ENCODE results near the gene MAP1LC3B. TPM values are rescaled to one million over a fixed set of nuclear protein-coding genes. Genes with fewer than 3 reads are reported as not detected.

The MAP1LC3B gene
- total RNA-seq, 1 donor from 2014 or later = 46.2 TPM

DNA sequence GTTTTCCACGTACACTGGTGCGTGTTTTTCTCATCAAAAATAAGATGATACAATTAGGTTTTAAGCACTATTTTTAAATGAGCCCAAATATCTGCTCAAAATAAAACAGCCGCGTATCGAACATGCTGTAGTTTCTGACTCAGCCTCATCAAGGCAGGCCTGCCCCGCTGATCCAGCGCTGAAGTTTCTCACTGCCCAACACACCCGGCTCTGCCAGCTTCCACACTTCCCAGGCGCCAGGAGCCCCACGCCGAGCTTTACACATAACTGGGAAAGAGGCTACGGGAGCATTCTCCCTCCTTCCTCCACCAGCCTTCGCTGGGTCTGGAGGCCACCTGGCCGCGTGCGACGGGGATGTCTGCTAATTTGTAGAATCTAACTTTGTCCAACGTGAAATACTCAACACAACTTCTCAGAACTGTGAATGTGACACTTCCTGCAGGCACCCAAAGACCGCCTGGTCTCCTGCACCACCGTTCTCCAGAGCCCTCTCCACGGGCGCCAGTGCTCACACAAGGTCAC, 42.1 kb downstream of the MAP1LC3B start:
- no peak overlapping the region for H3K4me3 Mint-ChIP-seq (ENCODE audit: low read depth)
- no peak overlapping the region for H3K27ac Mint-ChIP-seq
- H3K36me3 Mint-ChIP-seq (ENCODE audit: insufficient read depth) = peaks cover 7% of the 10 kb centered on the region

GRCh38 chr16:87435372-87436224, 43.5 kb downstream of the MAP1LC3B start:
- no peak overlapping the region for H3K4me3 Mint-ChIP-seq (ENCODE audit: low read depth)
- H3K4me1 Mint-ChIP-seq (ENCODE audit: low read depth) = peaks cover 3% of the 10 kb centered on the region
- H3K9me3 Mint-ChIP-seq (ENCODE audit: low read depth) = no peaks in the 10 kb centered on the region
- peaks cover 2% of the 10 kb centered on the region for H3K36me3 Mint-ChIP-seq (ENCODE audit: insufficient read depth)
- H3K27ac Mint-ChIP-seq = no peak overlapping the region
- DNase-seq (ENCODE audit: low spot score, unreplicated experiment) = no peak
- TF ChIP-seq, protein P1, sequence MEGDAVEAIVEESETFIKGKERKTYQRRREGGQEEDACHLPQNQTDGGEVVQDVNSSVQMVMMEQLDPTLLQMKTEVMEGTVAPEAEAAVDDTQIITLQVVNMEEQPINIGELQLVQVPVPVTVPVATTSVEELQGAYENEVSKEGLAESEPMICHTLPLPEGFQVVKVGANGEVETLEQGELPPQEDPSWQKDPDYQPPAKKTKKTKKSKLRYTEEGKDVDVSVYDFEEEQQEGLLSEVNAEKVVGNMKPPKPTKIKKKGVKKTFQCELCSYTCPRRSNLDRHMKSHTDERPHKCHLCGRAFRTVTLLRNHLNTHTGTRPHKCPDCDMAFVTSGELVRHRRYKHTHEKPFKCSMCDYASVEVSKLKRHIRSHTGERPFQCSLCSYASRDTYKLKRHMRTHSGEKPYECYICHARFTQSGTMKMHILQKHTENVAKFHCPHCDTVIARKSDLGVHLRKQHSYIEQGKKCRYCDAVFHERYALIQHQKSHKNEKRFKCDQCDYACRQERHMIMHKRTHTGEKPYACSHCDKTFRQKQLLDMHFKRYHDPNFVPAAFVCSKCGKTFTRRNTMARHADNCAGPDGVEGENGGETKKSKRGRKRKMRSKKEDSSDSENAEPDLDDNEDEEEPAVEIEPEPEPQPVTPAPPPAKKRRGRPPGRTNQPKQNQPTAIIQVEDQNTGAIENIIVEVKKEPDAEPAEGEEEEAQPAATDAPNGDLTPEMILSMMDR (IDR thresholded peaks at IDR 0.05; ENCODE audit: unreplicated experiment) = no peak
- no peaks in the 10 kb centered on the region for H3K27me3 Mint-ChIP-seq

More for the DNA sequence above, 42.1 kb downstream of the MAP1LC3B start:
- TF ChIP-seq, protein P1 (IDR thresholded peaks at IDR 0.05; ENCODE audit: unreplicated experiment) = no peak
- no peaks in the 10 kb centered on the region for H3K9me3 Mint-ChIP-seq (ENCODE audit: low read depth)
- H3K4me1 Mint-ChIP-seq (ENCODE audit: low read depth) = peaks cover 3% of the 10 kb centered on the region
- no peaks in the 10 kb centered on the region for H3K27me3 Mint-ChIP-seq
- DNase-seq (ENCODE audit: low spot score, unreplicated experiment) = no peak

DNA sequence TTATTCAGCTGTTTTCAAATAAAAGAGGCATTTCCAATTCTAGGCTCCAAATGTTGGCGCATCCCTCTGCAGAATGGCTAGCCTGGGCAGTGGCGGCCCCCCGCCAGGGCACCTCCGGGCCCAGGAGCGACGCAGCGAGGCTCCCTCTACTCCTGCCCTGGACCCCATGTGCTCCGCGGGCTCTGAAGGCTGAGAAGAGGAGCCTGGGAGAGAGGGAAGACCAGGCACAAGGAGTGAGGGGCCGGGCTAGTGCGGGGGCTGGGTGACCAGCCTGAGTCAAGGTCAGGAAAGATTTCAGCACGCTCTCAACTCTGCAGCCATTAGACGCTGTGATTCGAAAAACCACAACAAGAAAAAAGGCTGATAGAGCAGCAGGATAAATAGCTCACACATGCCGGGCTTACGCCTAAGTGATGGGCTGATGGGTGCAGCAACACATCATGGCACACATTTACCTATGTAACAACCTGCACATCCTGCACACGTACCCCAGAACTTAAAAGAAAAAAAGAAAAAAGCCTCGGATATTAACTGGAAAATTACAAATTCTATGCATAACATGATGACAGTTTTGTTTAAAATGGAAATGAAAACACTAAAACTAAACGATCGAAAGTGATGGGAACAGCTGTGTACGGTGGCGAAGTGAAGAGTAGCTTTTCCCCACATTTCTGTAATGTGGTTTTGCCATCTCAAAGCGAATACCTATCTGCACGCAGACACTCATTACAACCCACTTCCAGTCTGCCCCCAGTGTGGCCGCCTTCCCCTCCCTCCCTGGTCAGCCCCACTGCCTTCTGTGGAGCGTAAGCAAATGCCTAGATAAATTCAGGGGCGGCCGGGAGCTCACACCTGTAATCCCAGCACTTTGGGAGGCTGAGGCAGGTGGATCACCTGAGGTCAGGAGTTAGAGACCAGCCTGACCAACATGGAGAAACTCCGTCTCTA, 44.4 kb downstream of the MAP1LC3B start:
- DNase-seq (ENCODE audit: low spot score, unreplicated experiment) = no peak
- Mint-ChIP-seq H3K4me1 (ENCODE audit: low read depth) (peaks cover 3% of the 10 kb centered on the region), H3K9me3 (ENCODE audit: low read depth) (no peaks in the 10 kb centered on the region), H3K4me3 (ENCODE audit: low read depth) (no peak overlapping the region), H3K27me3 (no peaks in the 10 kb centered on the region), H3K27ac (peak overlapping the region; percentile 26), H3K36me3 (ENCODE audit: insufficient read depth) (peaks cover 2% of the 10 kb centered on the region)
- TF ChIP-seq, protein P1 (IDR thresholded peaks at IDR 0.05; ENCODE audit: unreplicated experiment) = no peak

DNA sequence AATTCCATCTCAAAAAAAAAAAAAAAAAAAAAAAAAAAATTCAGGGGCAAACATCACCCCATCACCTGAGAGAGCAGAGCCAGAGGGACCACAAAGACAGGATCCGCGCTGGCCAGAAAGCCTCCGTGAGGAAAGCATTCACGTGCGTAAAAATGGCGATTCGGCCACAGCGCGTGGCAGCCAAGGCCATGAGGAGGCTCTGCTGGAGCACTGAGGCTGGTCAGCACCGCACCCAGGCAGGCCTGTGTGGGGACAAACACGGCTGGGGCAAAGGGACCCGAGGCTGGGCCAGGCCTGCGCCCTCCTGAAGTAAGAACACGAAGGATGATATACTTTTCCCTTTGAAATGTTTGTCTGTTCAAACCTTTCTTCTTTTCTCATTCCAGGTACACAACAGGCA, 45.2 kb downstream of the MAP1LC3B start:
- Mint-ChIP-seq H3K36me3 (ENCODE audit: insufficient read depth) (peaks cover 5% of the 10 kb centered on the region), H3K27ac (no peak overlapping the region), H3K9me3 (ENCODE audit: low read depth) (no peaks in the 10 kb centered on the region), H3K4me3 (ENCODE audit: low read depth) (no peak overlapping the region), H3K27me3 (no peaks in the 10 kb centered on the region), H3K4me1 (ENCODE audit: low read depth) (peaks cover 3% of the 10 kb centered on the region)
- no peak for DNase-seq (ENCODE audit: low spot score, unreplicated experiment)
- TF ChIP-seq, protein P1 (IDR thresholded peaks at IDR 0.05; ENCODE audit: unreplicated experiment) = no peak
